ENCODE measurements around the gene RTBDN.

Gene RTBDN

GRCh38 chr19:12871681-12872080 is 37.3 kb upstream of the RTBDN start:
- no peak overlapping the region for H2AFZ ChIP-seq
- H3K79me2 ChIP-seq, result no peaks in the 10 kb centered on the region
- no peaks in the 10 kb centered on the region for H3K36me3 ChIP-seq (ENCODE audit: control insufficient read depth, insufficient read depth, low read length)
- H3K9me3 ChIP-seq (ENCODE audit: control insufficient read depth, low read length), result no peaks in the 10 kb centered on the region
- no peak overlapping the region for H3K4me2 ChIP-seq (ENCODE audit: low read length)
- no peak overlapping the region for H3K9ac ChIP-seq
- no peaks in the 10 kb centered on the region for H3K27me3 ChIP-seq (ENCODE audit: control insufficient read depth, insufficient read depth, low read length)
- no peaks in the 10 kb centered on the region for H3K4me1 ChIP-seq
- H3K4me3 ChIP-seq (ENCODE audit: low read depth, low read length), result no peak overlapping the region
- TF ChIP-seq CTCF (IDR thresholded peaks at IDR 0.05), result no peak
- no peak overlapping the region for H3K27ac ChIP-seq

- Histone ChIP-seq H3K4me3 (ENCODE audit: low read depth, low read length) (no peak overlapping the region), H3K9ac (no peak overlapping the region), H3K9me3 (ENCODE audit: control insufficient read depth, low read length) (no peaks in the 10 kb centered on the region), H3K27ac (no peak overlapping the region), H3K4me1 (no peaks in the 10 kb centered on the region), H3K79me2 (no peaks in the 10 kb centered on the region), H3K36me3 (ENCODE audit: control insufficient read depth, insufficient read depth, low read length) (no peaks in the 10 kb centered on the region), H3K4me2 (ENCODE audit: low read length) (no peak overlapping the region), H3K27me3 (ENCODE audit: control insufficient read depth, insufficient read depth, low read length) (no peaks in the 10 kb centered on the region), H2AFZ (no peak overlapping the region)
- no peak for TF ChIP-seq CTCF (IDR thresholded peaks at IDR 0.05)
These were observed 34.2 kb upstream of the RTBDN start for GRCh38 chr19:12868540-12869112.

- TF ChIP-seq CTCF (IDR thresholded peaks at IDR 0.05), result no peak
These were observed 33.0 kb upstream of the RTBDN start for GRCh38 chr19:12867120-12868099.

GRCh38 chr19:12866416-12867119 is 32.2 kb upstream of the RTBDN start:
- no peak overlapping the region for H3K9ac ChIP-seq
- H3K36me3 ChIP-seq (ENCODE audit: control insufficient read depth, insufficient read depth, low read length), result no peaks in the 10 kb centered on the region
- no peak for TF ChIP-seq CTCF (IDR thresholded peaks at IDR 0.05)
- no peak overlapping the region for H3K4me3 ChIP-seq (ENCODE audit: low read depth, low read length)
- H3K27ac ChIP-seq, result no peak overlapping the region
- H2AFZ ChIP-seq, result no peak overlapping the region
- no peaks in the 10 kb centered on the region for H3K9me3 ChIP-seq (ENCODE audit: control insufficient read depth, low read length)
- H3K4me2 ChIP-seq (ENCODE audit: low read length), result no peak overlapping the region
- H3K4me1 ChIP-seq, result no peaks in the 10 kb centered on the region
- H3K27me3 ChIP-seq (ENCODE audit: control insufficient read depth, insufficient read depth, low read length), result no peaks in the 10 kb centered on the region
- H3K79me2 ChIP-seq, result no peaks in the 10 kb centered on the region

More at GRCh38 chr19:12867120-12868099, 33.0 kb upstream of the RTBDN start:
- Histone ChIP-seq H3K36me3 (ENCODE audit: control insufficient read depth, insufficient read depth, low read length) (no peaks in the 10 kb centered on the region), H3K9ac (no peak overlapping the region), H3K27me3 (ENCODE audit: control insufficient read depth, insufficient read depth, low read length) (no peaks in the 10 kb centered on the region), H3K79me2 (no peaks in the 10 kb centered on the region), H3K4me2 (ENCODE audit: low read length) (no peak overlapping the region), H3K4me1 (no peaks in the 10 kb centered on the region), H2AFZ (no peak overlapping the region), H3K4me3 (ENCODE audit: low read depth, low read length) (no peak overlapping the region), H3K9me3 (ENCODE audit: control insufficient read depth, low read length) (no peaks in the 10 kb centered on the region), H3K27ac (no peak overlapping the region)

Measured in parathyroid adenoma (tissue), 2 donors.